AML-193 (cell line): ENCODE measurements around the gene IL7R.
"Not testable (repeated sequence)": the region's sequence is repeated elsewhere in the genome, so short reads cannot be mapped to it uniquely, and the experiment has no call there.

ENCODE experiments used
- DNase-seq, 2 experiments: peaks; one replicate each; lab custom pipeline; 2025; lab: John Stamatoyannopoulos, UW

Gene IL7R

DNA sequence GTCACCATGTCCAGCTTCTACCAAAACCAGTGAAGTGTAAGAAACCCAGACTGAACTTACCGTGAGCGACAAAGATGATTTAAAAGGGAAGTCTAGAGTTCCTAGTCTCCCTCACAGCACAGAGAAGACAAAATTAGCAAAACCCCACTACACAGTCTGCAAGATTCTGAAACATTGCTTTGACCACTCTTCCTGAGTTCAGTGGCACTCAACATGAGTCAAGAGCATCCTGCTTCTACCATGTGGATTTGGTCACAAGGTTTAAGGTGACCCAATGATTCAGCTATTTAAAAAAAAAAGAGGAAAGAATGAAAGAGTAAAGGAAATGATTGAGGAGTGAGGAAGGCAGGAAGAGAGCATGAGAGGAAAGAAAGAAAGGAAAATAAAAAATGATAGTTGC lies 19.8 kb downstream of the IL7R start:
- no peak for DNase-seq

- no peak for DNase-seq
Observed at GRCh38 chr5:35876922-35877321, 20.2 kb downstream of the IL7R start.

DNA sequence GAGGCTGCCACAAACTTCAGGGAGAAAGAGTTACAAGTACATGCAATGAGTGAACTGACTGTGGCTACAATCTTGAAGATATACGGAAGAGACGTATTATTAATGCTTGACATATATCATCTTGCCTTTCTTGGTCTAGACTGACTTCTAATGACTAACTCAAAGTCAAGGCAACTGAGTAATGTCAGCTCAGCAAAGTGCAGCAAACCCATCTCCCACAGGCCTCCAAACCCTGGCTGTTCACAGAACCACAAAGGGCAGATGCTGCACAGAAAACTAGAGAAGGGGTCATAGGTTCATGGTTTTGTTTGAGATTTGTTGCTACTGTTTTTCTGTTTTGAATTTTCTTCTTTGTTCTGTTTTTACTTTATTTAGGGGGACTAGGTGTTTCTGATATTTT lies 21.0 kb downstream of the IL7R start:
- DNase-seq, result no peak

DNA sequence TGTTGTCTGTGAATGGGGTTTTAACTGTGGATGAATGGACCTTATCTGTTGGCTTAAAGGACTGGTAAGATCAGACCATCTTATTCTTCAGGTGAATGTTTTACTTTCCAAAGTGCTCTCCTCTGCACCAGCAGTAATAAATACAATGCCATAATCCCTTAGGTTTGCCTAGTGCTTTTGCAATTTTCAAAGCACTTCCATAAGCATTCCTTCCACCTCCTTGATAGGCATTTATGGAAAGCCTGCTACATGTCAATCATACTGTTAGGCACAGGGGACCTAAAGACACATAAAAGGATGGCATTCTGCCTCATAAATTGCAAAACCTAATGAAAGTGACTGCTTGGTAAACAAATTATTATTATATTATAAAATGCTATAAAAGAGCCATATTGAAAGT lies 21.4 kb downstream of the IL7R start:
- DNase-seq, result no peak

GRCh38 chr5:35879096-35879495 lies 22.4 kb downstream of the IL7R start:
- no peak for DNase-seq

- DNase-seq, result no peak
Observed at GRCh38 chr5:35879649-35880048, 23.0 kb downstream of the IL7R start.

- peak; percentile 4 to 5 for DNase-seq
Observed at GRCh38 chr5:35880156-35880555, 23.5 kb downstream of the IL7R start.

DNA sequence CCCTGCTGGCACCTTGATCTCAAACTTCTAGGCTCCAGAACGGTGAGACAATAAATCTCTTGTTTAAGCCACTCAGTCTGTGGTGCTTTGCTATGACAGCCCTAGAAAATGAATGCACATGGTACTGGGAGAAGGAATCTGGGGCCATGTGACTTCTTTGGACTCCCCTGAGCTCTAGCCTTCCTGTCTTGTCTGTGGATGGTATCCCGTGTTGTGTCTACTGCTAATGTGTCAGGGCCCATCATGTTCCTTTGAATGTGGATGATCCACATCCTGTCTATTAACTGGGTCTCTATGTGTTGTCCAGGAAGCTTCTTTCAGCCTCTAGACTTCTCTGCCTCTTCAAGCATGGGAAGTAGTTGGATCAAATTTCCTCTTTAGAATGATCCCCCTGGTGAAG lies 25.1 kb downstream of the IL7R start:
- DNase-seq, result no peak

GRCh38 chr5:35884191-35884769 lies 27.6 kb downstream of the IL7R start:
- DNase-seq, result peak; percentile 56 to 75

DNA sequence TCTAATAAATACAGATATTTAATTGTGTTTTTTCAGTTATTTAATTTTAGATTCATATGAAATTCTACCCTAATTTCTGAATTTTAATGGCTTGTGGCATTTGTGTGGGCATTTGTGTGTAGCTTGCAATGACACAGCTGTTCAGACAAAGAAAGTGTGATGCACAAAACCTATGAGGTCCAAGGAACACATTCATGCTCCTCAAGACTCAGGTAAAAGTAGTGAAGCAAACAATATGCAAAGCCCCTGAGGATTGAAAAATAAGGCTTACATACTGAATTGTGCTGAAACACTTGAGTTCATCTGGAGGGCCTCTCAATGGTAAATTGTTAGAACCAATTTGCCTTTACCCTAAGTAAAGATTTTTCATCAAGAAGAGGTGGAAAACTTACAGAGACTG lies 28.1 kb downstream of the IL7R start:
- DNase-seq, result no peak

DNA sequence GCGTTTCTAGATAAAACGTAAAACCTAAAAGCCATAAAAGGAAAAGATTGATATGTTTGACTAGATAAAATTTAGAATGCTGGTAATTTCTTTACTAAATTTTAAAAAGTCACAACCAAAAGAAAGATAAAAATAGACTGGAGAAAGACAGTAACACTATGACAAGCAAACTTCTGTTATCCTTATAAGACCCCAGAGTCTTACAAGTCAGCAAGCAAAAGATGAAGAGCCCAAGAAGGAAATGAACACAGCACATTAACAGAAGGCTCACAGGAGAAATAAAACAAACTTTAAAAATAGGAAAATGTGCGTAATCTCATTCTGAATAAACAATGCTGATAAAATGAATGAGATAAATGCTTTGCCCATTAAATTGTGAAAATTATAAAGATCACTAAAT lies 29.7 kb downstream of the IL7R start:
- no peak for DNase-seq

DNA sequence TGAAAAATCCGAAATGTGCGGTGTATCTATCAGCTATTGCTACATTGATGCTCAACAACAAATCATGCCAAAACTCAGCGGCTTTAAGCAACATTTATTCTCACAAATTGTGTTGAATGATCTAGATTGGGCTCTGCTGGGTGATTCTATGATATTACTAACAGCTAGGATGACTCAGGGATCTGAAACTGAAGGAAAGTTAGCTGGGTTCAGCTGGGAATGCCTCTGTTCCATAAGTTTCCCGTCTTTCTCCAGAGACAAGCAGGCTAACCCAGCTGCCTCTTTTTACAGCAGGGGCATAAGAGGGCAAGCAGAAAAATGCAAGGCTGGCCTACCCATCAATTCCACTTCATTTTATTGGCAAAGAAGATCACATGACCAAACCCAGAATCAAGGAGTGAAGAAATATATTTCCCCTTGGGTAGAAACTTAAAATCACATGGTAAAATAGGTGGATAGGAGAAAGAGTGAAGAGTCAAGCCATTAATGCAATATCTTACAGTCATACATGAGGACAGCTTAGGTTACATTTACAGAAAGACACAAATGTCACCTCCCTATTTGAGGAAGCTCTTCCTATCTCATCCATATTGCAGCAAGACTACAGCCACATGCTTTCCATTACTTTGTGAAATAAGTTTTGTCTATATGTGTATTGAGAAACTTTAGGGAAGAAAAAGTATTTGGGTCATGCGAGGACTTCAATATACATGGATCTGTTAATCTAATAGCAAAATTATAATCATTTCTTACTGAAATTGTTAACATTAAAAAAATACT lies 30.8 kb downstream of the IL7R start:
- peak in 1 of 2 experiments; percentile 26 for DNase-seq

DNA sequence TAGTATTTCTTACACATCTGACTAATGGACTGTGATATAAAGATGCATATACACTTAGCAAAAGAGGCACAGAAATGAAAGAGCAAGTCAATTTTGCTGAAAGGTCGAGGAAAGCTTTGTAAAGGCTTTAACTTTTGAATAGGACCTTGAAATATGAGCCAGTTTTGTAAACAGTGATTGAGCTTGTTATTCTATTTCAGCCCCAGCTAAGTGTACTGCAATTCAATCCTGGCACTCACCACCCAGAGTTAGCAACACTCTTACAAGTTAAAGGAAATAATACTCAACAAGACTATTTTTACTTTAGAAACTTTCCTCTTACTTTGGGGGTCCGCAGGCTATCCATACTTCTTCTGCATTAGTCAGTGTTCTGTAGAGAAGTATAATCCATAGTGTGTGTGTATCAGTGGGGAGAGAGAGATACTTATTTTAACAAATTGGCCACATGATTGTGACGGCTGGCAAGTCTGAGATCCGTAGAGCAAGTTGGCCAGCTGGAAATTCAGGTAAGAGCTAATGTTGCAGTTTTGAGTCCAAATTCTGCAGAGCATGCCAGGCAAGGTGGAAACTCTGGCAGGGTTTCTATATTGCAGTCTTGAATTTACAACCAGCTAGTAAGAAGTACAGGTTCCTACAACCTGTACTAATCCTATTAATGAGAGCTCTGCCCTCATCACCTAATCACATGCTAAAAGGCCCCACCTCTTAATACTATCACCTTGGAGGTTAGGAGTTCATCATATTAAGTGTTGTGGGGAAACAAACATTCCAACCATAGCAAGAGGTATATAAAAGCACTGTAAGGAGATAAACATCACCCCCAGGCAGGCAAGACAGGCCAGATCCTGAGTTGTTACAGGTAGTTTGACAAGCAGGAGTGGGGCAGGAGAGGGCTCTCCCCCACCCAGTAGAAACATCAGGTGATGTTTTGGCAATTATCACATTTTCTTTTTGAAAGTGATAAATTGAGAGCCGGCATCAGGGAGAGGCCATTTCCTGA lies 33.6 kb downstream of the IL7R start:
- DNase-seq, result no peak

DNA sequence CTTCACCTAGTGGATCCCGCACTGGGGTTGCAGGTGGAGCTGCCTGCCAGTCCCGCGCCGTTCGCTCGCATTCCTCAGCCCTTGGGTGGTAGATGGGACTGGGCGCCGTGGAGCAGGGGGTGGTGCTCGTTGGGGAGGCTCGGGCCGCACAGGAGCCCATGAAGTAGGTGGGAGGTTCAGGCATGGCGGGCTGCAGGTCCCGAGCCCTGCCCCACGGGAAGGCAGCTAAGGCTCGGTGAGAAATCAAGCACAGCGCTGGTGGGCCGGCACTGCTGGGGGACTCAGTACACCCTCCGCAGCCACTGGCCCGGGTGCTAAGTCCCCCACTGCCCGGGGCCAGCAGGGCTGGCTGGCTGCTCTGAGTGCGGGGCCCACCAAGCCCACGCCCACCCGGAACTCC lies 36.1 kb downstream of the IL7R start:
- not testable (repeated sequence) for DNase-seq

GRCh38 chr5:35894131-35894530 lies 37.4 kb downstream of the IL7R start:
- no peak for DNase-seq

DNA sequence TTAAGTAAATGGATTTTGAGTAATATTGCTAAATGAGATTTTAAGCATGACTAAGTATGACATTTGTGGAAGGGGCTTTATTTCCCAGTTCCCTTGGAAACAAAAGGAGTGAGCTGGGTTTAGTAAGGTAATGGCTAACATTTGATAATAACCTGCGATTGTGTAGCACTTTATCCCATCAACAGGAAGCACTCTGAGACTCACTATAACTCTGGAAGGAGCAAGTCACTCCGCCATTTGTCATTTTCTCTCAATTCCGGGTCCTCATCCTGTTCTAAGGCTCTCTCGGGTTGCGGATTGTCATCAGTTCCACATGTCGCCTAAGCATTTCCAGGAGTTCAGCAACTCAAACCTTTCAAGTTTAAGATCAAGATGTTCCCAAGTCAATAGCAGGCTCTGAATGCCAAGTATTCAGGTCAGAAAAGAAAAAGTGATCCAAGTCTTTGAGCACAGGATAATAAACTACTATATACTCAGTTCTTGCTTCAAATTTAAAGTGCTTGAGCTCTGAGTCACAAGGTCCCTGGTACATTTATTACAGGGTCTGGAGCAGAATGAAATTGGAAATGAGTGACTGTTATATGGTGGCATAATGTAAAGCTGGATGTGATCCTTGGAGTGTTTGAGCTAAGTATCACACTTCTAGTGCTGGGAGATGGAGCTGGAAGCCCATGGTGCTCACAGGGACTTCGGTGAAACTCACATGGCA lies 42.4 kb downstream of the IL7R start:
- no peak for DNase-seq

DNA sequence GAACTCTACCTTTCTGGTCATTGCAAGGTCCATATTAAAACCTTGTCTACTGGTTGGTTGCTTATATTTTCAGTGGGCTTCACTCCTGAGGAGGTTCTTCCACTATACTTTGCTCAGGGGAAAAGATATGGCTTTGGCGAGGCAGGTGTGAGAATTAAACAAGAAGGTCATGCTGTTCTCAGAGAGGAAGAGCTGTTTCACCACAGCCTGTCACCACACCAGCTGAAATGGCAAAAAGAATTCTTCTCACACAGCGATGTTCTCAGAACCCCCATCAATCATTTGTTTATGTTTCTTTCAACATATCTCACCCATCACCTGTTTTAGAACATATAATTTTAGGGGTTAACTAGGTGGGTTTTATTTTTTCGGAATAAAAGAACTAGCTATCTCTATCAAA lies 43.1 kb downstream of the IL7R start:
- DNase-seq, result no peak

DNA sequence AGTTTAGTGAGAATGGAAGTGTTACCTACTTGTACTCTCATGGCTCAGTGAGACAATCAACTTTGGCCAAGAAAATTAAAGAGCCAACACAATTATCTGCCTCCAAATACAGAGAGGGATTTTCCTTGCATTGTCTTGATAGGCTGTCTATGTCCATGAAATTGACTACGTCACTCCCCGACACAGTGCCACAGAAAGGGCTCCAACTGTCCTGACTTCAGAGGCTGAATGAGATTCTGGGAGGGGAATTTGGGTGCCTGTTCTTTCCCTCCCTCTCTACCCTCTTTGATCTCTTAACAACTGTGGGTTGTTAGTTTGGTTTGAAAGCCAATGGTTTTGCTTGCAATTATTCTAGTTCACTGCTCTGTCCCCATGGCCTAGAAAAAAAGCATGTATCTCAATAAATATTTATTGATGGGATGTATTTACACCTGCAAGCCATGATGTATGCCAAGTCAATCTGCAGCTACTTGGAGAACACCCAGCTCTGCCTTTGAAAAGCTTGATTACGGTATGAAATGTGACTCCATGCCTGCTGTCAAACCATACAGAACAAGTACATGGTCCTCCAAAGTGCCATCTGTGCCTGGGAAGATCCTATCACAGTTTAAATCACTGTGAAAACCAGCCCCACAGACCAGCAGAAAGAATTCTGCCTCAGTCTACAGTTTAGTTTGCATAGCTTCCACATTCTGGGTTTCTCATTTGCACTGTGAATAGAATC lies 44.4 kb downstream of the IL7R start:
- DNase-seq, result no peak

DNA sequence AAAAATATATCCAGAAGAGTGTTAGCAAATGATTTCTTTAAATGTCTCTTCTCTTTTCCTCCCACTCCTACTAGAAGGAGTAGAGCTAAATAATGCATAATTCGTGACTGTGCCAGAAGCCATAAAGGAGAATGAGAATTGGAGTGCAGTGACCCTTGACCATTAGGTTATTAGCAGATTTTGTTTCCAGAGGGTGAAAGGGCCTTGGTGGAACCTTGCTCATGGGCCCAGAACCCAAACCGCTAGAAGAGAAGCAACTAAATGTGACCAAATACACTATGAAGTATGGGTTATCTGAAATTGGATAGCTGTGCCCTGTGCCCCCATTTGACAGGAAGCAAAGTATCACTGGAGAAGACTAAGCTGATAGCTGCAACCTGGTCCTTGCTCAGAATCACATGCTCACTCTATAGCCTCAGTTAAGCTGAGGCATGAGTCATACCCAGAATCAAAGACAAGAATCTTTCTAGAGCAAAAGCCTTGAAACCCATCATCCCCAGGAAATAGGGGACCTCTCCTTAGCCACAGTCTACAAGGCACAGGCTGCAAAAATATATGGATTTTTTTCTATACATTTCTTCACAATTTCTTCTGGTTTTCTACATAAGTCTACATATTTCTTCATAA lies 45.5 kb downstream of the IL7R start:
- no peak for DNase-seq

DNA sequence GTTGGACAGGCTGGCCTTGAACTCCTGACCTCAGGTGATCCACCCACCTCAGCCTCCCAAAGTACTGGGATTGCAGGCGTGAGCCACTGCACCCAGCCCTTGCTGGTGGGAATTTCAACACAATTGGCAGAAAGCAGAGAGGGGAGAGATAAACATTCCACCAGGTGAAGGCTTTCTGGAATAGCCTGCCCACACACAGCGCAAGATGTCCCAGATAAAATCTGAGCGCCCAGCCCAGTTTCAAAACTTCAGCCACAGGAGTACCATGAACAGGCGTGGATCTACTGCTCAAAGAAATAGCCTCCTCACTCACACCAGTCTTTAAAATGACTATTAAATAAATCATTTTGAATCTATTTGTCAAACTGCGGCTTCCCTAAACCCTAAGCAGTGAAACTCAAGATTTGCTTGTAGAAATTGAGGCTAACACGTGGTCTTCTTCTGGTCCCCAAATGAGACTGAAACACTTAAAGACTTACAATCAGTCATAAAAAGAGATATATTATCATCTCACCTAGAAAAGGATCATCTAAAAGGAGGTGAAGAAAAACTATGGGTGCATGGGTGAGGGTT lies 47.0 kb downstream of the IL7R start:
- no peak for DNase-seq
